ENCODE measurements around the gene ALS2CL.

Gene ALS2CL

DNA sequence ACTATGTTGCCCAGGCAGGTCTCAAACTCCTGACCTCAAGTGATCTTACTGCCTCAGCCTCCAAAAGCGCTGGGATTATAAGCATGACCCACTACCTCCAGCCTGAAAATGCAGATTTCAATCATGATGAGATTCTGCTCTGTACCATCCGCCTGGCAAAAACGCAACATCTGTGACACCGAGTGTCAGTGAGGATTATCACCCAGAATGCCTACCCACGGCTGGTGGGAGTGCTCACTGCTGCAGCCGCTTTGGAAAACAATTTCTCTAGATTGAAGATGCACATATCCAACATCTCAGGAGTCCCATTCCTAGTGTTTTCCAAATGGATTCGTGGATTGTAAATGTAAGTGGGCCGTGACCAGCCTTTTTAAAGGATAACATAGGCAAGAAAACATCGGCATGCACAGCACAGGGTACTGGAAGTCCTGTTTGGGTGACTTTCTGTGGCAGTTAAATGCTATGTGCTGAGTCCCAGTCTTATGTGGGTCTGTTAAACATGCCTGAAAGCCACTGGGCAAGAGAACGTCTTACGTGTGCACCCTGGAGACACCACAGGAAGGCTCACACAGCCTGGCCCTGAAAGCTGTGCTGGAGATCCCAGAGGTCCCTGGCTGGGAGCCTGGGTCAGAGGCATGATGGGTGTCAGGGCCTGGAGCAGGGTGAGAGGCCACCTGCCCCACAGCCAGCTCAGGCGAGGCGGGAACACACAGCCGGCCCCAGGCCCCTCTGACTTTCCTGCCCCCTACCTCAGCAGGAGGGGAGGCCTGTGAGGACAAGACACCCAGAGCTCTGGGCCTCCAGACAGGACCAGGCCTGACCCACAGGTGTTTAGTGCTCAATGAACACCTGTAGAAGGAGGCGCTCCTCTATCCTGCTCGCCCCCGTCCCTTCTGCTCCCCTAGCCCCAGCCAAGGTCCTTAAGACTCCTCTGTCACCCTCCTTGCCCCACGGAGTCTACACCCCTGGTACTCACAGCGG, 23.3 kb upstream of the ALS2CL start:
- DNase-seq = no peak

DNA sequence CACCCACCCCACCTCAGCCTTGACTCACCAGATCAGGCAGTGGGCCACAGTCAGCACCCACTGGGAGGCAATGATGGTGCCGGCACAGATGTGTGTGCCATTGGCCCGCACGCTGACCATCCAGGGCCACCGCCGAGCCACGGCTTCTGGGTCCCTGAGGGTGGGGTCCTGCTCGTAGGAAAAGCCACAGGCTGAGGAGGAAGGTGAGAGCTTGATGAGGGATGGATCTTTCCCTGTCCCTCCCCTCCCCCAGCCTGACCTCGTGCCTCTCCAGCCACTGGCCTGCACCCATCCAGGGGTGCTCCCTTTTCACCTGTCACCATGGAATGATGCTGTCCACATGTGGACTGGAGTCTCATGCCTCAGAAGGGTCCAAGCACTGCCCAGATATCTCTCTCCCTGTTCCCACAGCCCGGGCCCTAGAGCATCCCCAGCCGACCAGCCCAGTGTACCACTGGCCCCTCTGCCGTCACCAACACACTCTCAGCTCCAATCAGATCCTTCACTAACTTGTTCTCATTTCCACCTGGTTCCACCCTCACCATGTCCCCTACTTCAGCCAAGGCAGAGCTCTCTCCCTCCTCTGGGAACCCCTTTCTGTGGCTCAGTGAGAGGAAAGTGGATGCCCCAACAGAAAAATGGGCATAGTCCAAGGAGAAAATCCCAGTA, 22.2 kb upstream of the ALS2CL start:
- DNase-seq = no peak

DNA sequence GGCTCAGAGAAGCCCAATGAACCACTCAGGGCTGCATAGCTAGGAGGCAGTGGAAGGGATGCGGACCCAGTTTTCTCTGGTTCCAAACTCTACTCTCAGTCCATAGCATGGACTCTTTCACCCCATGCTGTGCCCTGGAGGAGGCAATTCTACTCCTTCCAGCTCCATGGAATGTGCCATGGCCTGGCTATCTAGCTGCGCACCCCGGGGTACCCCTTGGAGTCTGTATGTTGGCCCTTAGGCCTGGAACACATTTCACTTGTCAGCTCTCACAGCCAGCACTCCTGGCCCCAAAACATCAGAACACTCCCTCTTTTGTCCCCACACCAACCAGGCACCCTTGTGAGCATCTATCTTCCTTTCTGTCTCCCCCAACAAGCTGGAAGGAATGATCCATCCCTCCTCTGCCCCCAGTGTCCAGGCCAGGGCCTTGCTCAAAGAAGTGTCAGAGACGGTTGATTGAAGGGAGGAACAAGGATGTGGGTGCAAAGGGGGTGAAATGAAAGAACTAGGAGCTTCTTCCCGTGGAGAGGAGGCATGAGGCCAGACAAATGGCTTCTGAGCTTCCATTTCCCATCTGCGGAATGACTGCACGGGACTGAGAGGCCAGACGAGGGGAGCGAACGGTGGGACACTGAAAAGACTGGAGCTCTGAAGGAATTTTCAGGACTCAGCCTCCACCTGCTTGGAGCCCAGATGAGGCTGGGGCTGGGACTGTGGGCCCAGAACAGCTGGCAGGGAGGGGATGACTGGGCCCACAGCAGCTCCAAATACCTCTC, 21.4 kb upstream of the ALS2CL start:
- DNase-seq = no peak

DNA sequence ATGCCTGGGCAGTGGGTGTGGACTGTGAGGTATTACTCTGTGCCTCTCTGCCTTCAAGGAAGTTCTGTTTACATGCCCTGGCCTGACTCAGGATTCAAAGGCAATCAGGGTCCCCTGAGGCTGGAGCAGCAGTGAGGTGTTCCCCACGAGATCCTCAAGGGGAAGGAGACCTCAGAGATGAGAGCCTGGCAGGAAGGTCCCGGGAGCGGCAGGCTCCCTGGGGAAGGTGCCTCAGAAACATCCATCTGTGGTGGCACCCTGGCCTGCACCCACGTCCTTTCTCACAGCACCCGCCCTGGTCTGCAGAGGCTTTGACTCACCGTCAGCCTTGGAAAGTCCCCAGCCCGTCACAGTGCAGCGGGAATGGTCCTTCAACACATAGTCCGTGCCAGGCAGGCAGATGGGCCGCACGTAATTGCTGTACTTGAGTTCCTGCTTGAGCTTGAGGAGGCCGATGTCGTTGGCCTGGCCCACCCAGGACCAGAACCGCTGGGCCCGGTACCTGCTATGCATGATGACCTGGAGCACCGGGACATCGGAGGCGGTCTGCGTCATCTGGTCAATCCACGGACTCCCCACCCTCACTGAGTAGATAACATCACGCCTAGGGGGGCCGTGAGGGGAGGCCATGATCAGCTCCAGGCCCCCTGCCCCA, 20.5 kb upstream of the ALS2CL start:
- DNase-seq = no peak

DNA sequence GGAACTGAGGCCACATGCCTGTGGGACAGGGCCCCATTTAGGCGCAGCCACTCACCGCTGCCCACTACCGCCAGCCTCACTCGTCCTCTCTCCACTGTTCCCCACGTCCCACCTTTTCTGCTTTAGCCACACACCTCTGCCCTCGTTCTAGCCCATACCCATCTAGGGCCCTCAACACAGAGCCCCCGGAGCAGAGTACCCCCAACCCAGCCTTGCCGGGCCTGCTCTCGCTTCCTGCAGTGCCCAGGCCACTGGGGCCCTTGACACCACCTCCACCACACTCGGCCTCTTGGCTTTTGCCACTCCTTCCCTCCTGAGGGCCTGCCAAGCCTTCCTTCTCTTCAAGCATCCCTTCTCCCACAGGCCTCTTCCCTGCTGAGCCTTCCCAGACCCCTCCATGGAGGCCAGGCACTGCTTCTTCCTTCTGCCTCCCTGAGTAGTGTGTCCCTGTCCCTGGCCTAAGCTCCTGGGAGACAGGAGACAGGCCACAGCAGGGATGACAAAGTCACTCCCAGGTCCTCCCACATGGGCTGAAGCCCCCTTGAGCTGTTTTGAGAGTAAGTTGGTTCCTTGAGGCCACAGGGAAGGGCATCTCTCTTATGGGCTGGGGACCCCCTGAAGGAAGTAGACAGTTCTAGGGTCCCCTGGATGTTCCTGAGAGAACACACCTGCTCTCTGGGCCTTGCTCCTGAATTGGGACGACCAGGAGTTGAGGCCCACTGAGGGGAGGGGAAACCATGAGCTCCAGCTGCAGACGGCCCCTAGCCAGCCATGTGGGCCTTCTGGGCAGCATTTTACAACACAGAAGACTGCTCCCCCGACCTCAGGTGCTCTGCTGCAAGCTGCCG, 19.8 kb upstream of the ALS2CL start:
- no peak for DNase-seq

DNA sequence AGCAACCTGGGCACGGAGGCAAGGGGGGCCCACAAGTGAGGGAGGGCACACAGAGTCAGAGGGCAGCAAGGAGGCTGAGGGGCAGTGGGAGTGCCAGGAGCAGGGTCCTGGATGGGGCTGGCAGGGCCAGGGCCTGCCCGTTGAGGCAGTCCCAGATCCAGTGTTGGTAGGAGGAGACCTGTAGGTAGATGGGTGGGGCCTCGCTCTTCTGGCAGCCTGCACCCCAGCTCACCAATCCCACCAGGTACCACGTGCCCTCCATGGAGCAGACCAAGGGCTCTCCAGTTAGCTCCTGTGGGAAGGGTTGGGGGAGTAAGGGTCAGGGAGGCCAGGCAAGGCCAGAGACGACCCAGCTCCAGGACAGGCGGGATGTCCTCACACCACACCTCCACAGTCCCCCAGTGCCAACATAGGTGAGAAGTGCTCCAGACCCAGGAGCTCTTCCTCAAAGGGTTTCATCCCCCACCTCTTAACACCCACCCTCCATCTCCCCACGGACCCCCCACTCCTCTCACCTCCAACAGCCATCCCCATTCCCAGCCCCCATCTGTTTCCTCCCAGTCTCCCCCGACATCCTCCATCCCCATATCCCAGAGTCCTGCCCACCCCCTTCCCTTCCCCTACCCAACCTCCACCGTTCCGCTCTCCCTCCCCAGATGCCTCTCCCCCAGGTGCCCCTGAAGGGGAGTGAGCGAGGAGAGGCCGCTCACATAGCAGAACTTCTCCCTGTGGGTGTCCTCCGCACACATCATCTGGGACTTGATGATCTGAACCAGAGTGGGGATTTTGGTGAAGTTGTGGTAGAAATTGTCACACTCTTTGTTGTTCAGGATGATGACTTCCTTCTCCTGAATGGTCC, 18.9 kb upstream of the ALS2CL start:
- no peak for DNase-seq

DNA sequence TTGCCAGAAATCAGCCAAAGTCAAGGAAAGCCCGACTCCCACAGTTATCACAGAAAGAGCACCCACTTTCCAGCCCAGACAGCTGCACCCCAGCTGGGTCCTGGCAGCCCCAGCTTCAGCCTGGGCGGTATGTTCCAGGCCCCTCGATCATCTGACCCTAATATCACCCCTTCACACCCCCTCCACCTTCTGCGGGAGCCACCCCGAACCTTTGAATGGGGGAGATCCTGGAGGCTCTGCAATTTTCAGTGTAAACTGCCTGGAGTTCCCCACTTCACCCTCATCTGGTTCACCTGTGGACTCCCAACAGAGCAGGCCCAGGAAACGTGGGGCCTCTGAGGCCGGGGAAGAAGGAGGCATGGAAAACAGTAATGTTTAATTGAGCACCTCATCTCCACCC, 18.3 kb upstream of the ALS2CL start:
- no peak for DNase-seq

DNA sequence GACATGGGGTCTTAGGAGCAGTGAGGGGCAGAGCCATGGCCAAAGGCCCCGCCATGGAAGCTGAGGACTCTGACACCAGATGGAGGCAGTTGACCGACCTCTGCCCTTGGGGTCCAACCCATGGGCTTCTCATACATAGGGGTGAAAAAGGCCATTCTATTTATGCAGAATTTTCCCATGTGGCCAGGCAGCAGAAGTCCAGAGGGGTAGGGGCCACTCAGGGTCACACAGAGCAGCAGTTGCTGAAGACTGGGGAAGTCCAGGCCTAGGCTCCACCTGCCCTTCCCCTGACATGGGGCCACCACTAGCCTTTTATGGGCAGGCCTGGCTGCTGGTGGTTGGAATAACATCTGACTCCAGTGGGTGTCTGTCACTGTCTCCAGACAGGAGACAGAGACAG, 17.8 kb upstream of the ALS2CL start:
- DNase-seq = no peak

DNA sequence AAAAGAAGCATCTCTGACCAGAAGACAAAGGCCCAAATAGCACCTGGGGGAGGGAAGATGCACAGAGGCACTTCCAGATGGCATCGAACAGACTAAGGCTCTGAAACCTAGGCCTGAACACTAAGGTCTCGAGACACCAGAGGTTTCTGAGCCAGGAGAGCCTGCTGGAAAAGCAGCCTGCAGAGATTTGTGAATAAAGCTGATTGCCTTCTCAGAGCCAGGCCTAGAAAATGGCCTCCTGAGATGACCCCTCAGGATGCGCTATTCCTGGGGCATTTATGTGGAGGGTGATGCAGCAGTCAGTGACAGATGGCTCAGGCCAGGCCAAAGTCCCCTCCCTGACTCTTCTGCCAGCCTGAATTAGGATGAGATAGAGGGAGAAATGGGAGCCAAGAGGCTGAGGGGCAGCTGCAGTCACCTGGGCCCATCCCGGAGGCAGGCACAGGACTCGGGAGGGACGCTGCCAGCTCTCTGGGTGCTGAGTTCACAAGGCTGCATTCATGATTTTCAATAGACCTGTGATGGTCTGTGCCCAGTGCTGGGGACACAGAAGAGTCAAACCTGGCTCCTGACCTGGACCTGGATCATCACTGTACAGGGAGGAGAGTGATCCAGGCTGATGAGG, 17.3 kb upstream of the ALS2CL start:
- DNase-seq = no peak

DNA sequence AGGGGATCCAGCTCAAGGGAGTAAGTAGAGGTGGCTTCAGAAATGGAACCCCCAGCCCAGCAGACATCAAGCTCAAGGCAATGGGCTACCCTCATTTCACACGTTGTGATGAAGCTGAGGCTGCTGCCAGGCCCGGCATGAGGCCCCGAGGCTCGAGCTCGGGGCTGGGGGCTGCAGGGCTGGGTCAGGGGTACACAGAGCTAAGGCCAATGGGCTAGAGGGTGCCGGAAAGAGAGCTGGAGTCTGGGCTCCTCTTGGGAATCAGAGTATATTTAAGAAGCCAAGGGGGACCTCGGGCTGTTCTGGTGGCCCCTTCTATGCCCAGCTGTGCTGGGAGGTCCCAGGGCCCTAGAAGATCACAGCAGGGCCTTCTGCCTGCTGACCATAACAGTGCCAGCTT, 16.8 kb upstream of the ALS2CL start:
- DNase-seq = no peak

DNA sequence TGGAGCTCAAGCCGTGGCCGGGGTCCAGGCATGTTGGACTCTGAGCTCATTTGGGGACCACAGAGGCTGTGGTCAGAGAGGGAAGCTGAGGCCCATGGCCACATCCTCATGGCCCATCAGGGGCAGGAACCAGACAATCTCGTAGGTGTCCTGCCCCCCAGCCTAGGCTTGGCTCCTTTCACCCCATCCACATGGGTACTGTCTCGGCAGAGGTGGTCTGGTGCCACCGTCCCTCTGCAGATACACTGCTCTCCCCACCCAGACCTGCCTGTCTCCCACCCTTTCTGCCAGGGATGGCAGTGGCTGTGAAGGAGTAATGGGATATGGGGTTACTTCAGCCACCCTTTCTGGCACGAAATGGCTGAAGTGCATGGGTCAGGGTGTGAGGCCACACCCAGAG, 16.2 kb upstream of the ALS2CL start:
- DNase-seq = no peak

DNA sequence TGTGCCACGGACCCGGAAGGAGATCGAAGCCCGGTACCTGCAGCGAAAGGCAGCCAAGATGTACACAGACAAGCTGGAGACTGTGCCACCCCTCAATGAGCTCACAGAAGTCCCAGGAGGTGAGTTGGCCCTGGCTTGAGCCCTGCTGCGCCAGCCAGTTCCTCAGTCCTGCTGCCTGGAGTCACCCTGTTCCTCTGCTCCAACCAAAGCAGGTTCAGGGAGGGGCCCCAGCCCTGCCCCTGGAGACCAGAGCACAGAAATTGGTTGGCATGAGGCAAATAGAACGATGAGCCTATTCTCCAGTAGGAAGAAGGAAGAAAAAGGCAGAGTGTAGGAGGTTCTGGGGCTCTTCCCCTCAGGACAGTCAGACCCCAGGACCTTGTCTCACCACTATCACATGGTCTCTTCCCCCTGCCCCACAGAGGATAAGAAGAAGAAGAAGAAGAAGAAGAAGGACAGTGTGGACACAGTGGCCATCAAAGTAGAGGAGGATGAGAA, 15.7 kb upstream of the ALS2CL start:
- DNase-seq = no peak

DNA sequence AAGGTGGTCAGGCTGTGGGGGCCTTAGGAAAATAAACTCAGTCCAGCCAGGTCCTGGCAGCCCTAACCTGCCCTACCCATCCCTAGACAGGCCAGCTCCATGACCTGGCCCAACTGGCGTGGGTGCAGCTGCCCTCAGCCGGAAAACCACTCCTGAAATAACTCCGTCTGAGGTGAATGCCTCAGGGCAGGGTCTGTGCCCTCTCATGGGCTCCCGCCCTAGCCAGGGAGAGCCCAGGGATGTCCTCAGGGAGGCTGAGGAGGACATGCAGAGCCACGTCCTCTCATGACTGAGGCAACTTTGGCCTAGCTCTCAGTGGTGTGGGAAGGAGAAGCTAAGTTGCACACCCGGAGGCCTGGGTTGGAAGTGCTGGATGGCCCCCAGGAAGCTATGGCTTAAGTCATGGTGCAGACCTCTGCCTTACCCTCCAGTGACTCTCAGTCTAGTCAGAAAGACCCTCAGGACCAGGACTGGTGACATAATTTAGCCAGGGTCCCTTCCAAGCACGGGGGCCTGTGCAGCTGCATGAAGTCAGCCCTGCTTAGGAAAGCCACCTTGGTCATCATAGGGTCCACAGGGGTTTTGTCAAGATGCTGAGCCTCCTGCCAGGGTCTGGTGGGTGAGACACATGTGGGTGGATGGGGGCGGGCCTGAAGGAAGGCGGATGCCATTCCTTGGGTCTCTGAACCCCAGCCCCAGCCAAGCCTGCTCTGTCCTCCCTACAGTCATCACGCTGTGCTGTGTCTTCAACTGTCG, 15.1 kb upstream of the ALS2CL start:
- no peak for DNase-seq

DNA sequence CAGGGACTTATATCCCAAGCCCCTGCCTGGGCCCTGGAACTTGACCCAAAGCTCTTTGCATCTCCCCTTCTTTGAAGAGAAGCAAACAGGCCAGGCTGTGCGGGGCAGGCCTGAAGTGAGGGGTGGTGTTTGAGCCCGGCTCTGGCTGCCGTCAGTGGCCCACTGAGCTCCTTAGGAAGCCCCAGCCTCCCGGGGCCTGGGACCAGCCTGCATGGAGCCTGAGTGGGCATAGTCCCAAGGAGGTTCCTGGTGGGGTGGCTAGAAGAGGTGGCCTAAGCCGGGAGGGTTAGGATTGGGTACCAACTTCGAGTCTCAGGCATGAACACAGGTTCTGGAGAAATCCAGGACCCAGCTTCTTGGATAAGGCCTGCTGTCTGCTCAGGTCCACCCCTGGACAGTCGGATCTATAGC, 14.1 kb upstream of the ALS2CL start:
- no peak for DNase-seq

DNA sequence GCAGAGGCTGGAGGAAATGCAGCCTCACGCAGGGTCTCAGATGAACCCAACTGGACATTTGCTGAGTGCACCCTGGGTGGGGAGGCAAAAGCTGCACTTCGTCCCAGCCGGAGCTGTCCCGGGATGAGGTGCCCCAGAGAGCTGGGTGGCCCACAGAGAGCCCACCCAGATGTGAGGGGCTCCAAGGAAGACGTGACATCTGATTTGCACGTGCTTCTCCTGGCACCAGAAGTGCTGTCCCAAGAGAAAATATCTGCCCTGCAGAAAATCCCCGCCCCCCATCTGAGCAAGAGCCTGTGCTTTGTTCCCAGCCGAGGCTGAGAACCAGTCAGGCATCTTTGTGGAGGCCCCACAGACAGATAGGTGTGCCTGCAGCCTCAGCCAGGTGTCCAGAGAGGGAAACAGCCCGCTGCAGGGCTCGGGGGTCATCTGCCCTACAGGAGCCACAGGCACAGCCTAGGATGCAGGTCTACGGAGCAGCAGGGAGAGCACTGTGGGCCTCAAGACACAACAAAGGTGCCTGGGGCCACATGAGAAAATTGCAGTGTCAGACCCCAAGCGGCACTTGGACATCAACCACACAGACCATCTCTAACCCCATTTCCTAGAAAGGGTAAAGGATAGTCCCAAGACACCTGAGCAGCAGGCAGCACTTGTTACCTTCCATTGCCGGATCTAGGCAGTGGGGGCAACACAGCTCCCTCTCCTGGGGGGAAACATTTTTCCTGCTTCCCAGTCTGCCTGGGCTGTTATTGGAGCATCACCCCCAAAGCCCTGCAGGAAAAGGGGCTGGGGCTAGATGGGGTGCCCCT, 13.5 kb upstream of the ALS2CL start:
- no peak for DNase-seq

DNA sequence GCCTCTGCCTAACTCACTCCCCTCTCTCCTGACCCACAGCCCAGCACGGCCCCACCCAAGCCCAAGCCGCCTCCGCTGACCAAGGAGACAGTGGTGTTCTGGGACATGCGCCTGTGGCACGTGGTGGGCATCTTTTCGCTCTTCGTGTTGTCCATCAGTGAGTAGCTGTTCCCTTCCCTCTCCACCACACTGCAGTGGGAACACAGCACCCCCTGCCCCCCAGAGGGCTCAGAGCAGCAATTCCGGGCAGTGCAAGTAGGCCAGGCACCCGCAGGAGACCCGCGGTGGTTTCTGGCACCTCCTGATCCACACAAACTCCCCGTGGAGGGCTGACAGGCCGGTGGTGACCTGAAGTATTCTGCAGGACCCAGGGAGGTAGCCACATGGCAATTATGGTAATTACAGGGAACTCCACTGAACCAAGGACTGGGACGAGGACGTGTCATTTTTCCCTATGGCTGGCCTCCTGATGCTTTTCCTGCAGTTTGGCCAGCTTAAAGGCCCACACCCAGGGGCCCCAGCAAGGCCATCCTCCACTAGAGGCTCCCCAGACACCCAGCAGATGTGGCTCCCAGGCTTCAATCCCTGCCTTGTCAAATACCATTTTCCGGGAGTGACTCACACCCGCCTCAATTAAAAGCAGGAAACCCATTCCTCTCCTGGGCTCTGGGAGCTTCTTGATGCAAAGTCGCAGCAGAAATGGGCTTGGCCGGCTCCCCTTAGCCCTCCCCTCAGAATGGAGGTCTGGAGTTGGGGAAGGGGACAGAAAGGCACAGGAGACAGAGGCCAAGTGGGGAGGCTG, 12.5 kb upstream of the ALS2CL start:
- peak in 1 of 2 experiments; percentile 6 for DNase-seq

DNA sequence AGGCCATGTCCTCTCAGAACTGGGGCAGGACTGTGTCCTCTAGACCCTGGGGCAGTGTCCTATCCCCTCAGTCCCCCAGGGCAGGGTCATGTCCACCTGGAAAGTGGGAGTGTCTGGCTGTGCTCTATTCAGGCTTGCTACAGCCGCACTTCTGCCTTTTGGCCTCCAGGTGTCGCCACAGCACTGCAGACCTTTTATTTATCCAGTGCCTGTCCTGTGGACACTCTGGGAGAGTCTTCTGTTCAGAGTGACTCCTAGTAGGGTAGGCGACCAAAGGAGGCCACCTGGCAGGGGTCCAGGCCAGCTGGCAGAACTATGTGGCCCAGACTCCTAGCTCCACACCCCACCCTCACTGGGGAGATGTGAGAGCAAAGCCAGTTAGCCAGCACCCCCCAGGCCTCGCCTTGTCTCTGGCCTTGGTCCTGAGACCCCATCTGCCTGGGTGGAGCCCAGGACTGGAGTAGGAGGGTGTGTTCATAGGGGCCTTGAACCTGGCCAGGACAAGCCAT, 11.6 kb upstream of the ALS2CL start:
- DNase-seq = peak in 1 of 2 experiments; percentile 26

Data from SW 1271 (cell line).